ENCODE results near the gene NAT16.
A peak's percentile ranks its signal among the peaks of the same experiment; 100 is the strongest.
"Not testable (repeated sequence)": the region's sequence is repeated elsewhere in the genome, so short reads cannot be mapped to it uniquely, and the experiment has no call there.

The NAT16 gene

GRCh38 chr7:101156866-101157589, 23.1 kb downstream of the NAT16 start:
- DNase-seq (ENCODE audit: low read depth), result no peak

- DNase-seq (ENCODE audit: low read depth), result no peak
Observed at GRCh38 chr7:101156277-101156676, 23.8 kb downstream of the NAT16 start.

GRCh38 chr7:101155303-101155702, 24.8 kb downstream of the NAT16 start:
- DNase-seq (ENCODE audit: low read depth), result no peak

GRCh38 chr7:101154693-101155102, 25.4 kb downstream of the NAT16 start:
- DNase-seq (ENCODE audit: low read depth), result no peak

GRCh38 chr7:101153969-101154692, 26.0 kb downstream of the NAT16 start, which contains the start of gene AP1S1:
AP1S1 (plus strand) TSS chr7:101154476; CDS start chr7:101154515, 39 bp downstream.
- peak; percentile 83 for DNase-seq (ENCODE audit: low read depth)

GRCh38 chr7:101151908-101152651, 28.0 kb downstream of the NAT16 start:
- DNase-seq (ENCODE audit: low read depth), result no peak

- no peak for DNase-seq (ENCODE audit: low read depth)
Observed at GRCh38 chr7:101140746-101141382, 39.2 kb downstream of the NAT16 start.

GRCh38 chr7:101140339-101140699, 39.8 kb downstream of the NAT16 start:
- no peak for DNase-seq (ENCODE audit: low read depth)

GRCh38 chr7:101138213-101138870, 41.8 kb downstream of the NAT16 start:
- DNase-seq (ENCODE audit: low read depth), result peak; percentile 61

- DNase-seq (ENCODE audit: low read depth), result no peak
Observed at GRCh38 chr7:101137651-101138212, 42.4 kb downstream of the NAT16 start.

- no peak for DNase-seq (ENCODE audit: low read depth)
Observed at GRCh38 chr7:101134399-101134980, 45.6 kb downstream of the NAT16 start.

GRCh38 chr7:101133621-101134398, 46.3 kb downstream of the NAT16 start:
- no peak for DNase-seq (ENCODE audit: low read depth)

- not testable (repeated sequence) for DNase-seq (ENCODE audit: low read depth)
Observed at GRCh38 chr7:101132626-101133600, 47.2 kb downstream of the NAT16 start.

GRCh38 chr7:101129603-101130117, 50.4 kb downstream of the NAT16 start:
- DNase-seq (ENCODE audit: low read depth), result no peak

- DNase-seq (ENCODE audit: low read depth), result no peak
Observed at GRCh38 chr7:101128040-101128834, 51.9 kb downstream of the NAT16 start.

- DNase-seq (ENCODE audit: low read depth), result no peak
Observed at GRCh38 chr7:101127460-101128039, 52.5 kb downstream of the NAT16 start.

Measured in T follicular helper cell (primary cell).